Globus pallidus (tissue), 1 donor: ENCODE results near the gene HPCAL1.
"Not testable (repeated sequence)": the region's sequence is repeated elsewhere in the genome, so short reads cannot be mapped to it uniquely, and the experiment has no call there.

Experiments used
- DNase-seq: peaks from one replicate; pipeline ENCODE4 v3.0.0-alpha.2; 2015; ENCODE audit warnings: low spot score

HPCAL1 gene

GRCh38 chr2:10302479-10303180 lies at the start of gene HPCAL1:
Gene HPCAL1 (plus strand): TSS chr2:10302904. CDS start chr2:10419758, 116,854 bp downstream.
- peak; percentile 88 for DNase-seq

GRCh38 chr2:10253596-10254372 lies 48.9 kb upstream of the HPCAL1 start:
- no peak for DNase-seq

- DNase-seq: no peak
These were observed 48.1 kb upstream of the HPCAL1 start for GRCh38 chr2:10254373-10255188.

GRCh38 chr2:10255189-10256030 lies 47.3 kb upstream of the HPCAL1 start:
- DNase-seq: no peak

GRCh38 chr2:10256031-10256514 lies 46.6 kb upstream of the HPCAL1 start:
- no peak for DNase-seq

GRCh38 chr2:10256515-10257031 lies 46.1 kb upstream of the HPCAL1 start:
- no peak for DNase-seq

GRCh38 chr2:10257036-10257435 lies 45.7 kb upstream of the HPCAL1 start:
- DNase-seq: no peak

GRCh38 chr2:10257500-10258147 lies 45.1 kb upstream of the HPCAL1 start:
- DNase-seq: no peak

GRCh38 chr2:10258326-10258725 lies 44.4 kb upstream of the HPCAL1 start:
- no peak for DNase-seq

- DNase-seq: no peak
These were observed 44.0 kb upstream of the HPCAL1 start for GRCh38 chr2:10258726-10259125.

- no peak for DNase-seq
These were observed 42.6 kb upstream of the HPCAL1 start for GRCh38 chr2:10260130-10260529.

GRCh38 chr2:10263526-10263925 lies 39.2 kb upstream of the HPCAL1 start:
- not testable (repeated sequence) for DNase-seq

GRCh38 chr2:10264506-10265328 lies 38.0 kb upstream of the HPCAL1 start:
- no peak for DNase-seq

GRCh38 chr2:10265329-10266132 lies 37.2 kb upstream of the HPCAL1 start:
- DNase-seq: no peak

GRCh38 chr2:10266133-10266620 lies 36.5 kb upstream of the HPCAL1 start:
- no peak for DNase-seq

- no peak for DNase-seq
These were observed 35.7 kb upstream of the HPCAL1 start for GRCh38 chr2:10267036-10267435.

- DNase-seq: no peak
These were observed 34.9 kb upstream of the HPCAL1 start for GRCh38 chr2:10267551-10268465.

GRCh38 chr2:10269291-10269690 lies 33.4 kb upstream of the HPCAL1 start:
- DNase-seq: no peak
